GM12878 (cell line): Measurements from ENCODE around the gene AGBL4. TPM values are rescaled to one million over a fixed set of nuclear protein-coding genes. Genes with fewer than 3 reads are reported as not detected.

Experiments used
- ATAC-seq: fragments of 200-7000 bp; cut with Tn5 transposase; 3 replicates; pipeline ENCODE4 v1.9.1; 2020; ENCODE audit warnings: mild to moderate bottlenecking, moderate library complexity
- BruUV-seq: library from RNA; stranded (reverse); fragments of 400-500 nt; replicated peaks from 2 replicates; lab custom pipeline; 2021; lab: Mats Ljungman, UMichigan
- CTCF ChIA-PET: fragments of 300-600 bp; sonication (Branson Sonifier 250); formaldehyde crosslinking; extraction: SDS; loops from one replicate; lab custom pipeline; 2021; ENCODE audit warnings: inconsistent platforms; lab: Yijun Ruan, JAX
- POLR2A ChIA-PET: fragments of 350-600 bp; formaldehyde crosslinking; extraction: SDS; loops from one replicate; lab custom pipeline; 2021; ENCODE audit warnings: inconsistent platforms; lab: Charles Lee
- RAD21 ChIA-PET: fragments of 300-600 bp; sonication (Branson Sonifier 250); formaldehyde crosslinking; loops from one replicate; lab custom pipeline; 2023; ENCODE audit warnings: antibody characterized with exemption; ENCODE audit not compliant: unreplicated experiment; lab: Charles Lee
- SMC1A ChIA-PET: fragments of 300-600 bp; sonication (Branson Sonifier 250); formaldehyde crosslinking; loops from one replicate; lab custom pipeline; 2023; ENCODE audit not compliant: unreplicated experiment, uncharacterized antibody; lab: Charles Lee
- DNase-seq: peaks from one replicate; pipeline ENCODE4 v3.0.0-alpha.2; 2011; ENCODE audit warnings: low read depth, low spot score
- FAIRE-seq: peaks from 3 replicates; lab custom pipeline; 2011; peaks lifted over from hg19 to GRCh38; lab: Jason Lieb, UNC
- H2AFZ ChIP-seq: 2 replicates; pipeline ENCODE4 v1.6.0; 2011; ENCODE audit warnings: low read depth, low read length, control low read depth; ENCODE audit not compliant: control insufficient read depth
- H3K27ac ChIP-seq: 2 replicates; pipeline ENCODE4 v1.5.1; 2011; ENCODE audit warnings: control low read depth; ENCODE audit not compliant: control insufficient read depth, insufficient read depth
- H3K27me3 ChIP-seq, 2 experiments: replicated peaks in 1 of 2; 2 replicates each; pipeline versions ENCODE4 v1.6.0 to v1.6.1; 2011; ENCODE audit warnings: low read length in 1 of 2; ENCODE audit not compliant: control insufficient read depth in 2 of 2, insufficient read depth in 2 of 2
- H3K36me3 ChIP-seq, 2 experiments: 2 replicates each; pipeline ENCODE4 v1.5.1; 2011; ENCODE audit warnings: low read length in 1 of 2; ENCODE audit not compliant: control insufficient read depth in 2 of 2, insufficient read depth in 2 of 2
- H3K4me1 ChIP-seq: 2 replicates; pipeline ENCODE4 v1.6.1; 2011; ENCODE audit warnings: mild to moderate bottlenecking, low read length, moderate library complexity, mixed read lengths; ENCODE audit not compliant: control insufficient read depth, insufficient read depth
- H3K4me2 ChIP-seq: 2 replicates; pipeline ENCODE4 v1.6.0; 2011; ENCODE audit warnings: control low read depth; ENCODE audit not compliant: control insufficient read depth, insufficient read depth
- H3K4me3 ChIP-seq: fragments of 200-600 bp; sonication (generic); 2 replicates; pipeline ENCODE4 v1.5.1; 2016
- H3K79me2 ChIP-seq: 2 replicates; pipeline ENCODE4 v1.6.0; 2011; ENCODE audit warnings: low read length; ENCODE audit not compliant: control insufficient read depth, insufficient read depth
- H3K9ac ChIP-seq: 2 replicates; pipeline ENCODE4 v1.8.0; 2011; ENCODE audit warnings: low read length, control low read depth, mixed read lengths; ENCODE audit not compliant: control insufficient read depth, insufficient read depth
- H3K9me3 ChIP-seq: replicated peaks from 3 replicates; pipeline ENCODE4 v1.5.1; 2011; ENCODE audit warnings: mild to moderate bottlenecking, low read length; ENCODE audit not compliant: control insufficient read depth, insufficient read depth
- H4K20me1 ChIP-seq: 2 replicates; pipeline ENCODE4 v1.6.0; 2011; ENCODE audit not compliant: control insufficient read depth, insufficient read depth
- BRCA1 ChIP-seq: IDR thresholded peaks from 2 replicates; pipeline ENCODE4 v1.6.1; 2011; ENCODE audit warnings: low read depth, low read length, improper control_type of control experiment
- CBX3 ChIP-seq: fragments of 200-600 bp; sonication (generic); IDR thresholded peaks from 2 replicates; pipeline ENCODE4 v1.6.1; 2016; ENCODE audit warnings: low read depth, borderline replicate concordance
- CBX5 ChIP-seq: sonication (generic); IDR thresholded peaks from 2 replicates; pipeline ENCODE4 v1.6.1; 2016; ENCODE audit warnings: low read depth, moderate library complexity, mild to moderate bottlenecking, inconsistent platforms
- CEBPZ ChIP-seq: fragments of 150-350 bp; IDR thresholded peaks from 2 replicates; pipeline ENCODE4 v1.6.1; 2016; ENCODE audit warnings: low read depth, low read length
- HDAC2 ChIP-seq: fragments of 200-600 bp; sonication (generic); IDR thresholded peaks from 2 replicates; pipeline ENCODE4 v1.6.1; 2017
- HDGF ChIP-seq: fragments of 450-650 bp; IDR thresholded peaks from 2 replicates; pipeline ENCODE4 v1.6.1; 2016; ENCODE audit warnings: antibody characterized with exemption
- IKZF1 ChIP-seq: fragments of 450-650 bp; conservative IDR thresholded peaks from 2 replicates; pipeline ENCODE4 v1.6.1; 2017; ENCODE audit warnings: antibody characterized with exemption, mild to moderate bottlenecking
- KLF5 ChIP-seq: fragments of 450-650 bp; IDR thresholded peaks from 2 replicates; pipeline ENCODE4 v1.6.1; 2014; ENCODE audit warnings: mild to moderate bottlenecking; ENCODE audit not compliant: partially characterized antibody
- NFXL1 ChIP-seq: fragments of 450-650 bp; IDR thresholded peaks from 2 replicates; pipeline ENCODE4 v1.6.1; 2017; ENCODE audit warnings: antibody characterized with exemption, mild to moderate bottlenecking, borderline replicate concordance
- PML ChIP-seq: IDR thresholded peaks from 2 replicates; pipeline ENCODE4 v1.6.1; 2012; ENCODE audit warnings: low read length, inconsistent platforms
- POLR2AphosphoS5 ChIP-seq: IDR thresholded peaks from 2 replicates; pipeline ENCODE4 v1.6.1; 2011; ENCODE audit warnings: mild to moderate bottlenecking, low read length, inconsistent platforms
- RAD21 ChIP-seq: IDR thresholded peaks from 2 replicates; pipeline ENCODE4 v1.6.1; 2011; ENCODE audit warnings: mild to moderate bottlenecking, low read depth, low read length, moderate library complexity; ENCODE audit not compliant: insufficient read depth
- RFX5 ChIP-seq: IDR thresholded peaks from 2 replicates; pipeline ENCODE4 v1.6.1; 2011; ENCODE audit warnings: low read depth, low read length, improper control_type of control experiment
- STAT3 ChIP-seq: IDR thresholded peaks from 2 replicates; pipeline ENCODE4 v1.6.1; 2011; ENCODE audit warnings: low read depth, low read length, improper control_type of control experiment
- ZBED1 ChIP-seq: IDR thresholded peaks from 2 replicates; pipeline ENCODE4 v1.6.1; 2016; ENCODE audit warnings: borderline replicate concordance
- ZBTB33 ChIP-seq: fragments of 450-650 bp; IDR thresholded peaks from 2 replicates; pipeline ENCODE4 v1.6.1; 2017; ENCODE audit warnings: mild to moderate bottlenecking
- ZBTB40 ChIP-seq: fragments of 450-650 bp; IDR thresholded peaks from 2 replicates; pipeline ENCODE4 v1.6.1; 2016; ENCODE audit warnings: mild to moderate bottlenecking, moderate library complexity, borderline replicate concordance
- ZNF217 ChIP-seq: fragments of 450-650 bp; IDR thresholded peaks from 2 replicates; pipeline ENCODE4 v1.6.1; 2017; ENCODE audit warnings: antibody characterized with exemption, mild to moderate bottlenecking
- in situ Hi-C: fragments of 300-500 bp; cut with MboI; formaldehyde crosslinking; loops from 9 replicates; pipeline ENCODE4 v1.14.3; 2018; ENCODE audit warnings: mixed read lengths
- intact Hi-C: fragments of 100-400 bp; cut with micrococcal nuclease; formaldehyde crosslinking; loops from one replicate; pipeline ENCODE4 v1.14.2; 2022; ENCODE audit not compliant: unreplicated experiment
- polyA plus RNA-seq, 11 experiments: library from polyadenylated mRNA; depleted of rRNA in 4 of 11; unstranded in 6 of 11; stranded (reverse) in 5 of 11; fragments of >200 nt; fragmentation: Nextera tagmentation in 4 of 11; fragmentation: Illumina TruSeq in 1 of 11; extraction: Ambion mirVana in 4 of 11; extraction: Trizol in 1 of 11; gene quantifications; 1 replicate in 1 of 11; 2 replicates in 10 of 11; pipeline versions ENCODE4 v1.2.1 to v1.2.3, GENCODE V29; 2011 to 2016; ENCODE audit warnings: inconsistent platforms in 2 of 11, missing spikeins in 2 of 11, low read depth in 1 of 11
- total RNA-seq, 4 experiments: library from RNA; depleted of rRNA in 3 of 4; stranded (reverse); fragments of >200 nt in 3 of 4; fragmentation: Illumina TruSeq in 1 of 4; extraction: Trizol in 1 of 4; gene quantifications; 2 replicates each; pipeline versions ENCODE4 v1.2.1 to v1.2.3, GENCODE V29; 2013 to 2021

AGBL4 gene
- total and polyA plus RNA-seq, 10 of the 15 experiments (the other 5 are each of a cell fraction or from before 2014, with no cell fraction given), result 0.31 TPM; not detected in 9

- intact Hi-C loops, result no loop called here
- CTCF ChIA-PET, result no interaction called here
Observed at GRCh38 chr1:48492392-48492791, 1531.4 kb downstream of the AGBL4 start.

More at GRCh38 chr1:48492392-48492791, 1531.4 kb downstream of the AGBL4 start:
- FAIRE-seq (no peak), DNase-seq (no peak), ATAC-seq (no peak)
- TF ChIP-seq RFX5 (no peak), KLF5 (no peak), IKZF1 (no peak), BRCA1 (no peak), RAD21 (no peak), CBX3 (no peak), ZBTB40 (no peak), CEBPZ (no peak), HDAC2 (no peak), ZBED1 (no peak), PML (no peak), POLR2AphosphoS5 (no peak), STAT3 (no peak), ZNF217 (no peak), NFXL1 (no peak), ZBTB33 (no peak), HDGF (no peak), CBX5 (no peak)
- Histone ChIP-seq H3K4me1 (no peaks in the 10 kb centered on the region), H3K79me2 (no peaks in the 10 kb centered on the region), H3K27me3 (no peaks in the 10 kb centered on the region), H3K9me3 (no peaks in the 10 kb centered on the region), H3K4me2 (no peak overlapping the region), H2AFZ (no peak overlapping the region), H4K20me1 (no peaks in the 10 kb centered on the region), H3K4me3 (no peak overlapping the region), H3K9ac (no peak overlapping the region), H3K27ac (no peak overlapping the region), H3K36me3 (no peaks in the 10 kb centered on the region)
- SMC1A ChIA-PET, result no interaction called here
- no TSS peak for BruUV-seq
- POLR2A ChIA-PET, result no interaction called here
- in situ Hi-C loops, result no loop called here
- RAD21 ChIA-PET, result no interaction called here
